Smooth muscle cell (in vitro differentiated cells): ENCODE results near the gene CEP152. TPM values are rescaled to one million over a fixed set of nuclear protein-coding genes. Genes with fewer than 3 reads are reported as not detected.
A peak's percentile ranks its signal among the peaks of the same experiment; 100 is the strongest.

ENCODE experiments used
- DNase-seq: peaks from one replicate; lab custom pipeline; 2025; ENCODE audit not compliant: unreplicated experiment; lab: John Stamatoyannopoulos, UW
- H2AFZ ChIP-seq: fragments of 200-600 bp; sonication (generic); 2 replicates; pipeline ENCODE4 v1.6.0; 2016; ENCODE audit warnings: antibody characterized with exemption, low read depth, mild to moderate bottlenecking
- H3F3A ChIP-seq: fragments of 200-600 bp; sonication (generic); 2 replicates; pipeline ENCODE4 v1.6.0; 2017; ENCODE audit warnings: antibody characterized with exemption, low read depth
- H3K27ac ChIP-seq: fragments of 200-600 bp; sonication (generic); 2 replicates; pipeline ENCODE4 v1.5.1; 2016; ENCODE audit warnings: low read depth, mild to moderate bottlenecking
- H3K27me3 ChIP-seq: fragments of 200-600 bp; sonication (generic); 2 replicates; pipeline ENCODE4 v1.6.1; 2016; ENCODE audit warnings: low read depth, mild to moderate bottlenecking
- H3K36me3 ChIP-seq: fragments of 200-600 bp; sonication (generic); 2 replicates; pipeline ENCODE4 v1.5.1; 2016; ENCODE audit warnings: low read depth
- H3K4me1 ChIP-seq: fragments of 200-600 bp; sonication (generic); 2 replicates; pipeline ENCODE4 v1.5.1; 2016; ENCODE audit warnings: low read depth
- H3K4me2 ChIP-seq: fragments of 200-600 bp; sonication (generic); 2 replicates; pipeline ENCODE4 v1.6.0; 2016; ENCODE audit warnings: mild to moderate bottlenecking
- H3K4me3 ChIP-seq: fragments of 200-600 bp; sonication (generic); 2 replicates; pipeline ENCODE4 v1.5.1; 2016; ENCODE audit warnings: mild to moderate bottlenecking
- H3K79me2 ChIP-seq: fragments of 200-600 bp; sonication (generic); 2 replicates; pipeline ENCODE4 v1.6.0; 2016; ENCODE audit warnings: low read depth, mild to moderate bottlenecking
- H3K9ac ChIP-seq: fragments of 200-600 bp; sonication (generic); 2 replicates; pipeline ENCODE4 v1.6.0; 2016; ENCODE audit warnings: low read depth
- H3K9me3 ChIP-seq: fragments of 200-600 bp; sonication (generic); replicated peaks from 2 replicates; pipeline ENCODE4 v1.5.1; 2016; ENCODE audit warnings: low read depth
- H4K20me1 ChIP-seq: fragments of 200-600 bp; sonication (generic); 2 replicates; pipeline ENCODE4 v1.6.0; 2016; ENCODE audit warnings: low read depth
- CTCF ChIP-seq: fragments of 200-600 bp; sonication (generic); IDR thresholded peaks from 2 replicates; pipeline ENCODE4 v1.5.1; 2017; ENCODE audit warnings: borderline replicate concordance, mild to moderate bottlenecking, antibody characterized with exemption; ENCODE audit not compliant: insufficient read depth, poor library complexity, severe bottlenecking
- WGBS: methylation state at CpG from one replicate; pipeline ENCODE4 v1.1.7; 2016; ENCODE audit warnings: low lambda C conversion rate; 5-methylcytosine and 5-hydroxymethylcytosine counted together
- polyA plus RNA-seq: library from polyadenylated mRNA; unstranded; fragments of >200 nt; fragmentation: Nextera tagmentation; extraction: Ambion mirVana; gene quantifications from 2 replicates; pipeline ENCODE4 v1.2.1, GENCODE V29; 2016
- total RNA-seq: library from RNA; depleted of rRNA; stranded (reverse); fragments of >200 nt; gene quantifications from 2 replicates; pipeline ENCODE4 v1.2.3, GENCODE V29; 2014

The CEP152 gene
- total and polyA plus RNA-seq, 2 experiments from 2014 or later, result 3.9 to 37.5 TPM

- Histone ChIP-seq H3F3A (no peaks in the 10 kb centered on the region), H3K36me3 (peaks cover 3% of the 10 kb centered on the region), H3K27ac (no peak overlapping the region), H3K79me2 (no peaks in the 10 kb centered on the region), H4K20me1 (no peaks in the 10 kb centered on the region), H3K4me2 (no peak overlapping the region), H3K4me1 (peaks cover 4% of the 10 kb centered on the region), H2AFZ (no peak overlapping the region), H3K4me3 (no peak overlapping the region), H3K9me3 (no peaks in the 10 kb centered on the region), H3K9ac (no peak overlapping the region), H3K27me3 (no peaks in the 10 kb centered on the region)
- no peak for DNase-seq
- 97% methylated on average over 5 of the region's 5 CpGs for WGBS
- no peak for TF ChIP-seq CTCF
Observed at GRCh38 chr15:48781481-48782081, 29.3 kb downstream of the CEP152 start.

- no peak for TF ChIP-seq CTCF
- DNase-seq, result no peak
- peaks cover 4% of the 10 kb centered on the region for H3K4me1 ChIP-seq
- no peak overlapping the region for H2AFZ ChIP-seq
- H3K9ac ChIP-seq, result no peak overlapping the region
- peaks cover 3% of the 10 kb centered on the region for H3K36me3 ChIP-seq
- no peak overlapping the region for H3K4me2 ChIP-seq
- no peak overlapping the region for H3K27ac ChIP-seq
- no peaks in the 10 kb centered on the region for H3K9me3 ChIP-seq
- H3K79me2 ChIP-seq, result no peaks in the 10 kb centered on the region
- no peaks in the 10 kb centered on the region for H4K20me1 ChIP-seq
- H3K27me3 ChIP-seq, result no peaks in the 10 kb centered on the region
- no peaks in the 10 kb centered on the region for H3F3A ChIP-seq
- H3K4me3 ChIP-seq, result no peak overlapping the region
- WGBS, result 97% methylated on average over 2 of the region's 2 CpGs
Observed at GRCh38 chr15:48781017-48781416, 29.9 kb downstream of the CEP152 start.

- Histone ChIP-seq H3K36me3 (no peaks in the 10 kb centered on the region), H3K9me3 (no peaks in the 10 kb centered on the region), H3K27me3 (no peaks in the 10 kb centered on the region), H3K4me2 (peak overlapping the region; percentile 8), H3K9ac (no peak overlapping the region), H3K4me1 (peaks cover 4% of the 10 kb centered on the region), H3K4me3 (no peak overlapping the region), H3F3A (no peaks in the 10 kb centered on the region), H3K27ac (peak overlapping the region; percentile 11), H2AFZ (no peak overlapping the region), H4K20me1 (no peaks in the 10 kb centered on the region), H3K79me2 (no peaks in the 10 kb centered on the region)
- 50% methylated on average over 10 of the region's 10 CpGs for WGBS
- no peak for DNase-seq
- no peak for TF ChIP-seq CTCF
Observed at GRCh38 chr15:48778331-48778730, 32.5 kb downstream of the CEP152 start.
